HepG2 (cell line): ENCODE measurements around the gene MBTD1. TPM values are rescaled to one million over a fixed set of nuclear protein-coding genes. Genes with fewer than 3 reads are reported as not detected.

Experiments
- ATM ChIP-seq: fragments of 450-650 bp; IDR thresholded peaks from 2 replicates; pipeline ENCODE4 v1.7.1; 2017; ENCODE audit warnings: mild to moderate bottlenecking, borderline replicate concordance
- CCDC6 ChIP-seq: sonication (generic); formaldehyde crosslinking; IDR thresholded peaks from 2 replicates; pipeline ENCODE4 v1.8.1; 2022; ENCODE audit warnings: mild to moderate bottlenecking, missing genetic modification reagents, moderate library complexity
- EZH2 ChIP-seq: conservative IDR thresholded peaks from 2 replicates; pipeline ENCODE4 v1.6.1; 2012; ENCODE audit warnings: mild to moderate bottlenecking, low read depth, low read length, moderate library complexity
- HOXA3 ChIP-seq: sonication (generic); formaldehyde crosslinking; IDR thresholded peaks from 2 replicates; pipeline ENCODE4 v1.5.0; 2020; ENCODE audit warnings: missing genetic modification reagents
- IRF1 ChIP-seq: sonication (generic); formaldehyde crosslinking; IDR thresholded peaks from 2 replicates; pipeline ENCODE4 v1.4.0; 2020; ENCODE audit warnings: low read depth, mild to moderate bottlenecking, missing genetic modification reagents
- KLF15 ChIP-seq: sonication (generic); formaldehyde crosslinking; IDR thresholded peaks from 2 replicates; pipeline ENCODE4 v1.8.1; 2023; ENCODE audit warnings: borderline replicate concordance, mild to moderate bottlenecking, inconsistent platforms, missing genetic modification reagents, mixed read lengths
- NAIF1 ChIP-seq: sonication (generic); formaldehyde crosslinking; IDR thresholded peaks from 2 replicates; pipeline ENCODE4 v1.5.0; 2020; ENCODE audit warnings: mild to moderate bottlenecking, missing genetic modification reagents, borderline replicate concordance
- POLR2G ChIP-seq: fragments of 200-400 bp; formaldehyde crosslinking; IDR thresholded peaks from 2 replicates; pipeline ENCODE4 v1.6.1; 2018; ENCODE audit warnings: mild to moderate bottlenecking, low read depth, low read length, moderate library complexity
- RBM39 ChIP-seq: fragments of 200-400 bp; formaldehyde crosslinking; IDR thresholded peaks from one replicate; pipeline ENCODE4 v1.6.1; 2018; ENCODE audit warnings: antibody characterized with exemption, mild to moderate bottlenecking, low read depth, low read length; ENCODE audit not compliant: poor library complexity, severe bottlenecking
- SMYD3 ChIP-seq: sonication (generic); formaldehyde crosslinking; IDR thresholded peaks from 2 replicates; pipeline ENCODE4 v1.8.1; 2023; ENCODE audit warnings: mild to moderate bottlenecking, missing genetic modification reagents
- TAF15 ChIP-seq: fragments of 200-400 bp; formaldehyde crosslinking; IDR thresholded peaks from one replicate; pipeline ENCODE4 v1.6.1; 2018; ENCODE audit warnings: mild to moderate bottlenecking, low read depth, low read length; ENCODE audit not compliant: poor library complexity, severe bottlenecking
- U2AF1 ChIP-seq: fragments of 200-400 bp; formaldehyde crosslinking; optimal IDR thresholded peaks from 2 replicates; pipeline ENCODE3; 2017; ENCODE audit warnings: mild to moderate bottlenecking, low read depth, low read length
- ZIK1 ChIP-seq: sonication (generic); formaldehyde crosslinking; IDR thresholded peaks from 2 replicates; pipeline ENCODE4 v1.5.0; 2020; ENCODE audit warnings: mild to moderate bottlenecking, low read depth, missing genetic modification reagents, borderline replicate concordance
- ZMAT3 ChIP-seq: sonication (generic); formaldehyde crosslinking; conservative IDR thresholded peaks from 2 replicates; pipeline ENCODE4 v1.7.0; 2021; ENCODE audit warnings: missing genetic modification reagents
- ZNF326 ChIP-seq: sonication (generic); formaldehyde crosslinking; IDR thresholded peaks from 2 replicates; pipeline ENCODE4 v1.4.0; 2020; ENCODE audit warnings: missing genetic modification reagents, borderline replicate concordance
- ZNF558 ChIP-seq: sonication (generic); formaldehyde crosslinking; IDR thresholded peaks from 2 replicates; pipeline ENCODE4 v1.9.0; 2022; ENCODE audit warnings: mild to moderate bottlenecking, missing genetic modification reagents, borderline replicate concordance
- ZNF687 ChIP-seq: sonication (generic); formaldehyde crosslinking; IDR thresholded peaks from 2 replicates; pipeline ENCODE4 v1.5.1; 2020; ENCODE audit warnings: mild to moderate bottlenecking, missing genetic modification reagents, moderate library complexity
- polyA plus RNA-seq, 8 experiments: library from polyadenylated mRNA; depleted of rRNA in 3 of 8; stranded (reverse) in 7 of 8; unstranded in 1 of 8; fragments of >200 nt; fragmentation: Illumina TruSeq in 4 of 8; extraction: Trizol in 4 of 8; gene quantifications; 2 replicates each; pipeline versions ENCODE4 v1.2.1 to v1.2.3, GENCODE V29; 2011 to 2016; ENCODE audit warnings: low read depth in 4 of 8, missing spikeins in 1 of 8, mixed read lengths in 1 of 8; ENCODE audit not compliant: insufficient read depth in 1 of 8
- total RNA-seq, 5 experiments: library from RNA; depleted of rRNA; stranded (reverse); fragments of >200 nt; fragmentation: Illumina TruSeq; extraction: Trizol; gene quantifications; 2 replicates each; pipeline ENCODE4 v1.2.3, GENCODE V29; 2016; ENCODE audit warnings: low read depth in 1 of 5
- TF ChIP-seq, protein P1 (sequence below): sonication (generic); formaldehyde crosslinking; conservative IDR thresholded peaks from 2 replicates; pipeline ENCODE4 v1.8.0; 2022; ENCODE audit warnings: missing genetic modification reagents

MBTD1 gene
- total and polyA plus RNA-seq, 2 of the 13 experiments (the other 11 are each of a cell fraction or from before 2014, with no cell fraction given), result 20.9 TPM

- TF ChIP-seq TAF15 (no peak), ATM (no peak), EZH2 (no peak), ZNF326 (peak; percentile 30; the same call in 1 of the 2 replicates), U2AF1 (peak; percentile 99), CCDC6 (CRISPR knock-in tag) (peak; percentile 98), POLR2G (peak; percentile 96), IRF1 (CRISPR knock-in tag) (peak; percentile 93; the same call in 1 of the 2 replicates), KLF15 (CRISPR knock-in tag) (peak; percentile 86; the same call in 1 of the 2 replicates), HOXA3 (CRISPR knock-in tag) (peak; percentile 99), RBM39 (peak; percentile 100), SMYD3 (0 out of 2 replicates have a peak, but pooled peaks have one; percentile 53), NAIF1 (CRISPR knock-in tag) (peak; percentile 95), ZNF687 (CRISPR knock-in tag) (peak; percentile 99), ZNF558 (CRISPR knock-in tag) (peak; percentile 89), ZIK1 (CRISPR knock-in tag) (peak; percentile 75), ZMAT3 (peak; percentile 99)
- TF ChIP-seq, protein P1, sequence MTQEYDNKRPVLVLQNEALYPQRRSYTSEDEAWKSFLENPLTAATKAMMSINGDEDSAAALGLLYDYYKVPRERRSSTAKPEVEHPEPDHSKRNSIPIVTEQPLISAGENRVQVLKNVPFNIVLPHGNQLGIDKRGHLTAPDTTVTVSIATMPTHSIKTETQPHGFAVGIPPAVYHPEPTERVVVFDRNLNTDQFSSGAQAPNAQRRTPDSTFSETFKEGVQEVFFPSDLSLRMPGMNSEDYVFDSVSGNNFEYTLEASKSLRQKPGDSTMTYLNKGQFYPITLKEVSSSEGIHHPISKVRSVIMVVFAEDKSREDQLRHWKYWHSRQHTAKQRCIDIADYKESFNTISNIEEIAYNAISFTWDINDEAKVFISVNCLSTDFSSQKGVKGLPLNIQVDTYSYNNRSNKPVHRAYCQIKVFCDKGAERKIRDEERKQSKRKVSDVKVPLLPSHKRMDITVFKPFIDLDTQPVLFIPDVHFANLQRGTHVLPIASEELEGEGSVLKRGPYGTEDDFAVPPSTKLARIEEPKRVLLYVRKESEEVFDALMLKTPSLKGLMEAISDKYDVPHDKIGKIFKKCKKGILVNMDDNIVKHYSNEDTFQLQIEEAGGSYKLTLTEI (CRISPR knock-in tag), result no peak
Observed at GRCh38 chr17:51153210-51154072, 106.4 kb downstream of the MBTD1 start, which contains the start of gene NME1 (continued).
